Spleen (tissue), 11 donors: ENCODE results near the gene C2CD2. TPM values are rescaled to one million over a fixed set of nuclear protein-coding genes. Genes with fewer than 3 reads are reported as not detected.

Experiments used
- DNase-seq: peaks from one replicate; pipeline ENCODE4 v3.0.0-alpha.2; 2020
- H3K27ac ChIP-seq, 8 donors: fragments of 200-600 bp; sonication (generic) in 7 of 8; 1 replicate in 4 of 8; 2 replicates in 4 of 8; pipeline versions ENCODE4 v1.5.0 to v1.8.0; 2016 to 2021; ENCODE audit warnings: inconsistent platforms in 4 of 8, mild to moderate bottlenecking in 4 of 8, moderate library complexity in 1 of 8
- H3K27me3 ChIP-seq, 7 donors: fragments of 200-600 bp; sonication (generic) in 6 of 7; replicated peaks in 1 of 7; 1 replicate in 4 of 7; 2 replicates in 3 of 7; pipeline versions ENCODE4 v1.5.0 to v1.8.0; 2016 to 2021; ENCODE audit warnings: inconsistent platforms in 3 of 7, mild to moderate bottlenecking in 1 of 7
- H3K36me3 ChIP-seq, 6 donors: fragments of 200-600 bp; sonication (generic) in 5 of 6; 1 replicate in 4 of 6; 2 replicates in 2 of 6; pipeline versions ENCODE4 v1.5.0 to v1.8.0; 2016 to 2021; ENCODE audit warnings: inconsistent platforms in 2 of 6
- H3K4me1 ChIP-seq, 6 donors: fragments of 200-600 bp; sonication (generic) in 5 of 6; 1 replicate in 3 of 6; 2 replicates in 3 of 6; pipeline versions ENCODE4 v1.5.0 to v1.8.0; 2016 to 2021; ENCODE audit warnings: inconsistent platforms in 3 of 6
- H3K4me3 ChIP-seq, 8 donors: fragments of 200-600 bp; sonication (generic) in 7 of 8; 1 replicate in 4 of 8; 2 replicates in 4 of 8; pipeline versions ENCODE4 v1.5.0 to v1.8.0; 2016 to 2021; ENCODE audit warnings: inconsistent platforms in 4 of 8, mild to moderate bottlenecking in 4 of 8, moderate library complexity in 2 of 8
- H3K9me3 ChIP-seq, 8 donors: fragments of 200-600 bp; sonication (generic) in 7 of 8; 1 replicate in 4 of 8; 2 replicates in 4 of 8; pipeline versions ENCODE4 v1.5.0 to v1.8.0; 2016 to 2021; ENCODE audit warnings: inconsistent platforms in 4 of 8
- POLR2A ChIP-seq, 3 donors: fragments of 450-650 bp; IDR thresholded peaks; one replicate each; pipeline ENCODE4 v1.5.1; 2017; ENCODE audit warnings: antibody characterized with exemption in 3 of 3, mild to moderate bottlenecking in 1 of 3
- POLR2AphosphoS5 ChIP-seq, 3 donors: sonication (generic); formaldehyde crosslinking; IDR thresholded peaks; one replicate each; pipeline ENCODE4 v1.5.1; 2017; ENCODE audit warnings: antibody characterized with exemption in 3 of 3
- WGBS, 5 donors: extraction: QIAGEN DNeasy Blood & Tissue Kit in 3 of 5; methylation state at CpG; one replicate each; pipeline versions ENCODE4 v1.1.5 to v1.1.7; 2013 to 2018; 5-methylcytosine and 5-hydroxymethylcytosine counted together
- intact Hi-C: fragments of 100-400 bp; cut with DNase I; formaldehyde crosslinking; loops from one replicate; pipeline ENCODE4 v1.15.0; 2023; ENCODE audit warnings: low total_unique reads
- polyA plus RNA-seq, 3 donors: library from polyadenylated mRNA; stranded (reverse); fragments of 200-250 nt; gene quantifications; one replicate each; pipeline ENCODE4 v1.2.1, GENCODE V29; 2013
- total RNA-seq, 7 donors: library from RNA; depleted of rRNA in 3 of 7; stranded (reverse); fragments of >200 nt in 3 of 7; fragmentation: NEBNext Ultra II Directional in 4 of 7; extraction: Animal tissue kit (Norgen Biotek cat#: 25700) in 4 of 7; gene quantifications; one replicate each; pipeline versions ENCODE4 v1.1.0 to v1.2.1, GENCODE V29; 2016 to 2021
- TF ChIP-seq, protein P1 (sequence below), 11 experiments: fragments of 200-600 bp in 7 of 11; fragments of 450-650 bp in 4 of 11; sonication (generic) in 4 of 11; IDR thresholded peaks in 8 of 11; conservative IDR thresholded peaks in 3 of 11; 1 replicate in 7 of 11; 2 replicates in 4 of 11; pipeline versions ENCODE4 v1.4.0 to v1.8.0; 2016 to 2021; ENCODE audit warnings: antibody characterized with exemption in 11 of 11, inconsistent platforms in 4 of 11, mild to moderate bottlenecking in 1 of 11
- donor health status: healthy with polysubstance abuse.
- donor health status: DM: no; HTN: no; CAD: no; lungs with moderate emphysema.
- donor health status: DM: no; HTN: no; CAD: no.
- donor health status: Bipolar disorder and iron deficiency.
- donor health status: healthy.
- donor health status: DM: no; HTN: no; CAD: no.
- donor health status: DM: yes; HTN: yes; CAD: no.

Gene C2CD2
- total and polyA plus RNA-seq, 10 donors: 12.9 to 163 (median 98.9) TPM

DNA sequence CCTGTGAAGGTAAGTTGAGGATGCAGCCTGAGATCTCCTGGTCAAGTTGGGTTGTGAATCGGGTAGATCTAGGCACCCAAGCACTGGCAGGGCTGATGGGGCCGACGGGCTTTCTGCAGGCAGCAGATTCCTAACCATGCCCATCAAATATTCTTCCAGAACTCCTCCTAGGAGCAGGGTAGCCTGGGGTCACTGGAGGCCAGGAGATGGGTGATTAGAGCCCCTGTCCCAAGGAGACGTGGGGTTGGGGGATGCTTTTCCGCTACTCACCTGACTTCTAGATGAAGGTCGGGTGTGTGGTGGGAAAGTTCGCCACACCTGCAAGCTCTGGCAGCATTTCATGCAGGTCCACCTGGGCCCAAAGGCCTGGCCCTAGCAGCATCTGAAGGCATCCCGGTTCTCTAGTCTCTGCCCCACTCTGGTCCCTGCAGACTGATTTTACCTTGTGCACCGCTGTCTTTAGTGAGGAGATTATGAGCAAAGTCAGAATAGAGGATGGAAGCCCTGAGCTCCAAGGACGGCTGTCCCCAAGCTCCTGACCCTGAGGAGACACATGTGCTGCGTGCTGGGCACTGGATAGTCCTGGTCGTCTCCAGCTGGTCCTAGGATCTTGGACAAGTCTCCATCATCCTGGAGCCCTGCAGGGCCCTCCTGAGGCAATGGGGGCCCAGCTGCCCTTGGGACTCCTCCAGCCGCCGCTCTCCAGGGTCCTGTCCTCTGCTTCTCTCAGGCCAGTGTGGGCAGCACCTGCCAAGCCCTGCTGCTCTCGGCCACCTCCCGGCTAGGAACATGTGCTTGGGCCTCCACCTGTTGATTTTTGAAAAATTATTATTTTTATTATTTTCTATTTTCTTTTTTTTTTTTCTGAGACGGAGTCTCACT lies 21.8 kb upstream of the C2CD2 start:
- DNase-seq: peak; percentile 25
- intact Hi-C loops: no loop called here

DNA sequence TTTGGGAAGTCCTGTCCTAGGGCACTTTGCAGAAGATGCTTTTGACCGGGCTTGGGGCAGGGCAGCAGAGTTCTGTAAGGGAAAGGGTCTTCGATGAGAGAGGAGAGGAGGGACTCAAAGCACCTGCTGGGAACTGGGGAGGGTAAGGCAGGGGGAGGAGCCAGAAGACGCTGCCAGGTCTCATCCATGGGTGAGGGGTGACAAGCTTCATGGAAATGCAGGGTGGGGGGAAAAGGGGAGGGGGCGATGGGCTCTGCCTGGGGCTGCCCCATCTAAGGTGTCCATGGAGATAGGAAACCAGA lies 20.9 kb upstream of the C2CD2 start:
- DNase-seq: peak; percentile 48
- Histone ChIP-seq H3K36me3 (no peaks in the 10 kb centered on the region), H3K9me3 (peaks cover 0 to 11% (median 6%) of the 10 kb centered on the region in 8 donors), H3K27ac (peak overlapping the region in 2 of 8 donors; percentile 55 to 57), H3K4me1 (peaks cover 0 to 27% (median 16%) of the 10 kb centered on the region in 6 donors), H3K27me3 (no peaks in the 10 kb centered on the region), H3K4me3 (no peak overlapping the region)
- TF ChIP-seq, protein P1, sequence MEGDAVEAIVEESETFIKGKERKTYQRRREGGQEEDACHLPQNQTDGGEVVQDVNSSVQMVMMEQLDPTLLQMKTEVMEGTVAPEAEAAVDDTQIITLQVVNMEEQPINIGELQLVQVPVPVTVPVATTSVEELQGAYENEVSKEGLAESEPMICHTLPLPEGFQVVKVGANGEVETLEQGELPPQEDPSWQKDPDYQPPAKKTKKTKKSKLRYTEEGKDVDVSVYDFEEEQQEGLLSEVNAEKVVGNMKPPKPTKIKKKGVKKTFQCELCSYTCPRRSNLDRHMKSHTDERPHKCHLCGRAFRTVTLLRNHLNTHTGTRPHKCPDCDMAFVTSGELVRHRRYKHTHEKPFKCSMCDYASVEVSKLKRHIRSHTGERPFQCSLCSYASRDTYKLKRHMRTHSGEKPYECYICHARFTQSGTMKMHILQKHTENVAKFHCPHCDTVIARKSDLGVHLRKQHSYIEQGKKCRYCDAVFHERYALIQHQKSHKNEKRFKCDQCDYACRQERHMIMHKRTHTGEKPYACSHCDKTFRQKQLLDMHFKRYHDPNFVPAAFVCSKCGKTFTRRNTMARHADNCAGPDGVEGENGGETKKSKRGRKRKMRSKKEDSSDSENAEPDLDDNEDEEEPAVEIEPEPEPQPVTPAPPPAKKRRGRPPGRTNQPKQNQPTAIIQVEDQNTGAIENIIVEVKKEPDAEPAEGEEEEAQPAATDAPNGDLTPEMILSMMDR (IDR thresholded peaks at IDR 0.05 in 8 of 11, conservative IDR thresholded peaks at IDR 0.05 in 3 of 11): no peak
- TF ChIP-seq POLR2AphosphoS5 (IDR thresholded peaks at IDR 0.05) (no peak), POLR2A (IDR thresholded peaks at IDR 0.05) (no peak)
- WGBS, 5 donors: 82 to 98% (median 88%) methylated on average over 4 of the region's 4 CpGs
- intact Hi-C loops: no loop called here

More for the DNA sequence above, 21.8 kb upstream of the C2CD2 start:
- WGBS, 5 donors: 89 to 97% (median 93%) methylated on average over 15 to 17 of the region's 17 CpGs
- Histone ChIP-seq H3K4me3 (no peak overlapping the region), H3K9me3 (peaks cover 0 to 14% (median 7%) of the 10 kb centered on the region in 8 donors), H3K36me3 (no peaks in the 10 kb centered on the region), H3K27me3 (no peaks in the 10 kb centered on the region), H3K4me1 (peaks cover 0 to 25% (median 15%) of the 10 kb centered on the region in 6 donors), H3K27ac (no peak overlapping the region)
- TF ChIP-seq POLR2A (IDR thresholded peaks at IDR 0.05): no peak
- TF ChIP-seq, protein P1 (IDR thresholded peaks at IDR 0.05 in 8 of 11, conservative IDR thresholded peaks at IDR 0.05 in 3 of 11): no peak
- no peak for TF ChIP-seq POLR2AphosphoS5 (IDR thresholded peaks at IDR 0.05)

DNA sequence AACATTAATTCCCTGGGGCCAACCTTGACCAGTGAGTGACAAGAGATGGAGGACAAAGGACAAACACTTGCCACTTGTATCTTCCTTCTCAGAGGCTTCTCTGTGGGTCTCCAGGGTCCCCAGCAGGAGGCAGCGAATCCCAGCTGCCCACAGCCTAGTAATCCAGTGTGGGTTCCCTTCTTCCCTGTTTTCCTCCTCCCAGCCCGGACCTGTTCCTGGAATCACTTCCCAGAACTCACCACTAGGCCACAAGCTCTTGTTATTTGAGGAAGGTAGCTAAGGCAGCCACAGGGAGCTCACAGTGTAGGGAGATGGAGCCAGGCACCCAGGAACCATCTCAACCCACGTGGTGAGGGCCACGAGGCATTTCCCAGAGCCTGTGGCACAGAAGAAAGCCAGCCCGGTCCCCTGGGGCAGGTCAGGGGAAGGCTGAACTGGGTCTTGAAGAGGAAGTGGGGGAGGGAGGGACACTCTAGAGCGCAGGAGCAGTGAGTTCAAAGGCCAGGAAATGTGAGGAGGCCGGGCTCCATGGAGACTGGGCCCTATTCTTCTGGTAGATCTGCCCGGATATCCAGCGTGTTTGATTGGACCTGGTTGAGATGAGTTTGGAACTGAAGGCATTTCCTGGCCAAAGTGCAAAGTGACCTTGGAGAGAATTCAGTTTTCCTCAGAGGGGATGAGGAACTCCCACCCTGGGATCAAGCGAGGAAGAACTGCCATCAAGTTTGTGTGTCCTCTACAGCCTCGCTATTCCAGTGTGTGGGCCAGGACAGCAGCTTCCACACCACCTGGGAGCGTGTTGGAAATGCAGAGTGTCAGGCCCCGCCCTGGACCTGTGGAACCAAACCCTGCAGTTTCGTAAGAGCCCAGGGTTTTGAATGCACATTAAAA lies 20.3 kb upstream of the C2CD2 start:
- WGBS, 5 donors: 43 to 52% (median 45%) methylated on average over 12 to 14 of the region's 14 CpGs
- Histone ChIP-seq H3K9me3 (peaks cover 0 to 5% (median 1%) of the 10 kb centered on the region in 8 donors), H3K36me3 (no peaks in the 10 kb centered on the region), H3K4me1 (peaks cover 0 to 27% (median 16%) of the 10 kb centered on the region in 6 donors), H3K4me3 (no peak overlapping the region), H3K27ac (peak overlapping the region in 5 of 8 donors; percentile 32 to 57 (median 51)), H3K27me3 (no peaks in the 10 kb centered on the region)
- TF ChIP-seq POLR2AphosphoS5 (IDR thresholded peaks at IDR 0.05): peak; percentile 12 to 68 (median 38)
- no peak for TF ChIP-seq POLR2A (IDR thresholded peaks at IDR 0.05)
- TF ChIP-seq, protein P1 (IDR thresholded peaks at IDR 0.05 in 8 of 11, conservative IDR thresholded peaks at IDR 0.05 in 3 of 11): peak in 2 of 11 experiments; percentile 19 to 24
- intact Hi-C loops: no loop called here
- DNase-seq: no peak
